Common myeloid progenitor, CD34-positive (primary cell): ENCODE results near the gene METTL25.
"Not testable (repeated sequence)": the region's sequence is repeated elsewhere in the genome, so short reads cannot be mapped to it uniquely, and the experiment has no call there.

Source experiments
- CTCF ChIA-PET: fragments of 350-600 bp; sonication (Branson Sonifier 250); formaldehyde crosslinking; loops from one replicate; lab custom pipeline; 2021; ENCODE audit warnings: antibody characterized with exemption; lab: Charles Lee
- POLR2A ChIA-PET: fragments of 350-600 bp; sonication (Branson Sonifier 250); formaldehyde crosslinking; loops from one replicate; lab custom pipeline; 2021; ENCODE audit warnings: antibody characterized with exemption; lab: Charles Lee
- DNase-seq, 3 donors: peaks; one replicate each; pipeline versions ENCODE4 v3.0.0 to v3.0.0-alpha.2; 2013
- H3K27ac ChIP-seq, 2 experiments: 1 replicate in 1 of 2; 2 replicates in 1 of 2; pipeline ENCODE4 v1.7.0; 2013; ENCODE audit warnings: inconsistent platforms in 2 of 2, low read length in 2 of 2, mild to moderate bottlenecking in 2 of 2, low read depth in 1 of 2, moderate library complexity in 1 of 2; ENCODE audit not compliant: severe bottlenecking in 2 of 2, insufficient read depth in 1 of 2, poor library complexity in 1 of 2
- H3K27me3 ChIP-seq, 5 experiments: replicated peaks in 2 of 5; 1 replicate in 3 of 5; 2 replicates in 2 of 5; pipeline versions ENCODE4 v1.6.1 to v1.7.0; 2013; ENCODE audit warnings: low read length in 4 of 5, mild to moderate bottlenecking in 2 of 5, moderate library complexity in 2 of 5, inconsistent platforms in 1 of 5; ENCODE audit not compliant: insufficient read depth in 5 of 5, control insufficient read depth in 4 of 5
- H3K36me3 ChIP-seq, 4 experiments: 1 replicate in 2 of 4; 2 replicates in 2 of 4; pipeline versions ENCODE4 v1.6.1 to v1.7.0; 2013; ENCODE audit warnings: low read length in 3 of 4, control low read depth in 1 of 4, mild to moderate bottlenecking in 1 of 4; ENCODE audit not compliant: control insufficient read depth in 4 of 4, insufficient read depth in 4 of 4
- H3K4me1 ChIP-seq, 4 experiments: 1 replicate in 3 of 4; 2 replicates in 1 of 4; pipeline versions ENCODE4 v1.6.1 to v1.7.1; 2013; ENCODE audit warnings: low read length in 3 of 4, mild to moderate bottlenecking in 3 of 4, control low read depth in 1 of 4, inconsistent platforms in 1 of 4, moderate library complexity in 1 of 4; ENCODE audit not compliant: control insufficient read depth in 4 of 4, insufficient read depth in 4 of 4; ENCODE audit errors: control extremely low read depth in 1 of 4
- H3K4me3 ChIP-seq, 7 experiments: 1 replicate in 4 of 7; 2 replicates in 3 of 7; pipeline versions ENCODE4 v1.5.1 to v1.7.0; 2013; ENCODE audit warnings: mild to moderate bottlenecking in 7 of 7, low read length in 6 of 7, moderate library complexity in 6 of 7, inconsistent platforms in 2 of 7, low read depth in 2 of 7, control low read depth in 1 of 7; ENCODE audit not compliant: insufficient read depth in 4 of 7, control insufficient read depth in 1 of 7; ENCODE audit errors: extremely low read depth in 1 of 7
- H3K9me3 ChIP-seq, 5 experiments: 1 replicate in 4 of 5; 2 replicates in 1 of 5; pipeline versions ENCODE4 v1.6.1 to v1.7.1; 2013; ENCODE audit warnings: low read length in 4 of 5, mild to moderate bottlenecking in 2 of 5, inconsistent platforms in 1 of 5, low read depth in 1 of 5, moderate library complexity in 1 of 5; ENCODE audit not compliant: control insufficient read depth in 4 of 5, insufficient read depth in 2 of 5; ENCODE audit errors: control extremely low read depth in 1 of 5
- WGBS: methylation state at CpG from one replicate; pipeline ENCODE4 v1.1.5; 2013; ENCODE audit not compliant: insufficient coverage; 5-methylcytosine and 5-hydroxymethylcytosine counted together

Gene METTL25

GRCh38 chr12:82329508-82329907, 28.8 kb upstream of the METTL25 start:
- H3K9me3 ChIP-seq: no peaks in the 10 kb centered on the region
- no peaks in the 10 kb centered on the region for H3K36me3 ChIP-seq
- POLR2A ChIA-PET: no interaction called here
- WGBS: no CpG with 5 or more reads among the region's 1 CpG
- CTCF ChIA-PET: interaction anchor here (0.6 to 0.9 kb wide), 2 partner anchors 685 to 711 kb away, joined by 3 read pairs; no protein-coding TSS in a partner anchor
- H3K4me3 ChIP-seq: no peak overlapping the region
- H3K27me3 ChIP-seq: peaks cover 0 to 4% (median 2%) of the 10 kb centered on the region in 5 experiments
- no peaks in the 10 kb centered on the region for H3K4me1 ChIP-seq
- no peak overlapping the region for H3K27ac ChIP-seq
- DNase-seq: no peak

DNA sequence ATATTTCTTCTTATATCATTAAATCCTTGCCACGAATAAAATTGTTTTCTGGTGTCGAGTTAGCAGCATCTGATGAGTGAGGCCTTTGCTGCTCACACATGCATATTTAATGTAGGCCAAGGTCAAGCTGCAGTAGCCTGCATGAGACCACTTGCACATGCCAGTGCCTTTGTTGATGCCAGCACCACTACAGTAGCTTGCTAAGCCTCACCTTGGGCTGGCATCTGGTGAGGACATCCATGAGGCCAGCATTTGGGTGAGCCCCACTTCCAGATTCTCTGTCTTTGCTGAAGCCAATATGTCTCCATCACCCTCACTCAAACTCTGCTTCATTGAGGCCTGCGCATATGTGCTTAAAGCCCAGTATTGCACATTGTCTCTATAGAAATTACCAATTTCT, 8.2 kb upstream of the METTL25 start:
- no peaks in the 10 kb centered on the region for H3K27me3 ChIP-seq
- peaks cover 4 to 41% (median 17%) of the 10 kb centered on the region in 4 experiments for H3K36me3 ChIP-seq
- H3K9me3 ChIP-seq: no peaks in the 10 kb centered on the region
- no peak overlapping the region for H3K4me3 ChIP-seq
- no peak overlapping the region for H3K27ac ChIP-seq
- POLR2A ChIA-PET: no interaction called here
- no peak for DNase-seq
- no peaks in the 10 kb centered on the region for H3K4me1 ChIP-seq
- CTCF ChIA-PET: interaction anchor here (1.0 to 1.2 kb wide), 2 partner anchors 9 kb away, joined by 3 read pairs; no protein-coding TSS in a partner anchor
- WGBS: 95% methylated on average over 3 of the region's 3 CpGs

DNA sequence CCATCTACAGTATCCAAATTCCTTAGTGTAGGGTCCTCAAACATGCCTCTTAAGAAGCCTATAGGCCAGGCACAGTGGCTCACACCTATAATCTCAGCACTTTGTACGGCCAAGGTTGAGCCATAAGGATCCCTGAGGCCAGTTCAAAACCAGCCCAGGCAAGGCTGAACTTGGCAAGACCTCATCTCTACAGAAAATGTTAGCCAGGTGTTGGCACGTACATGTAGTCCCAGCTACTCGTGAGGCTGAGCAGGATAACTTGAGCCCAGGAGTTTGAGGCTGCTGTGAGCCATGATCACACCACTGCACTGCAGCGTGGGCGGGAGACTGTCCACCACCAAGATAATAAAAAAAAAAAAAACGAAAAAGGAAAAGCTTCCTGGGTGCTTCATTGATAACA, 6.9 kb upstream of the METTL25 start:
- 94% methylated on average over 6 of the region's 6 CpGs for WGBS
- Histone ChIP-seq H3K4me3 (no peak overlapping the region), H3K9me3 (no peaks in the 10 kb centered on the region), H3K27me3 (no peaks in the 10 kb centered on the region), H3K27ac (no peak overlapping the region), H3K4me1 (peaks cover 0 to 4% (median 0%) of the 10 kb centered on the region in 4 experiments), H3K36me3 (peaks cover 4 to 50% (median 22%) of the 10 kb centered on the region in 4 experiments)
- POLR2A ChIA-PET: no interaction called here
- CTCF ChIA-PET: interaction anchor here (1.2 kb wide), 1 partner anchor 8 kb away, joined by 3 read pairs; no protein-coding TSS in a partner anchor
- no peak for DNase-seq

DNA sequence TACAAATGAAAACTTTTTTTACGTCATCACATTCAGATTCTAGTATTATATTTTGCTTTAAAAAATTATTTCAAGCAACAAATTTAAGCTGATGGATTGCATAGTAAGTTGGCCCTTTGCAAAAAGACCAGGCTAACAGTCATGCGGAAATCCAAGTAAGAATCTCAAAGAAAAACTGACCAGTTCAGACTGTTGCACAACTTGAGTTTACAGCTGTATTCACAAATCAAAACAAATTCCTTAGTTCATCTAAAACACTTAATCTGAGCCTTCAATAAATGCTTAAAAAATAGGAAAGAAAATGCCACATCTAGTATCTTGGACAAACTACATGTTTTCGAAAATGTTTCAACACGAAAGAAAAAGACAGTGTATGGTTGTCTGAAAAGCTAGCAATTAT, 989 bp upstream of the METTL25 start:
- CTCF ChIA-PET: interaction anchor here (0.9 to 2.0 kb wide), 4 partner anchors 8 to 329 kb away, joined by 3 to 10 read pairs (median 4); partner anchors contain the start of gene TMTC2
- POLR2A ChIA-PET: no interaction called here
- no peaks in the 10 kb centered on the region for H3K9me3 ChIP-seq

GRCh38 chr12:82357845-82358199, 507 bp upstream of the METTL25 start:
- ChIA-PET CTCF (interaction anchor here (0.6 to 2.0 kb wide), 6 partner anchors 10 to 736 kb away, joined by 3 to 10 read pairs (median 4); partner anchors contain the start of gene TMTC2), POLR2A (no interaction called here)
- Histone ChIP-seq H3K4me3 (peak overlapping the region; percentile 89 to 100 (median 99)), H3K36me3 (peaks cover 0 to 33% (median 13%) of the 10 kb centered on the region in 4 experiments), H3K4me1 (peaks cover 12 to 24% (median 16%) of the 10 kb centered on the region in 4 experiments), H3K9me3 (no peaks in the 10 kb centered on the region), H3K27ac (peak overlapping the region; percentile 98 to 99), H3K27me3 (no peaks in the 10 kb centered on the region)
- DNase-seq: no peak
- 0% methylated on average over 7 of the region's 10 CpGs for WGBS

More for the DNA sequence above, 989 bp upstream of the METTL25 start:
- no peak for DNase-seq
- Histone ChIP-seq H3K36me3 (peaks cover under 1 to 37% (median 16%) of the 10 kb centered on the region in 4 experiments), H3K27me3 (no peaks in the 10 kb centered on the region), H3K4me3 (peak overlapping the region in 6 of 7 experiments; percentile 97 to 100 (median 100)), H3K27ac (peak overlapping the region; percentile 98 to 99), H3K4me1 (peaks cover 12 to 24% (median 16%) of the 10 kb centered on the region in 4 experiments)
- 83% methylated on average over 1 of the region's 4 CpGs for WGBS

- Histone ChIP-seq H3K27ac (peak overlapping the region; percentile 21 to 99), H3K4me1 (peaks cover 12 to 24% (median 16%) of the 10 kb centered on the region in 4 experiments), H3K27me3 (no peaks in the 10 kb centered on the region), H3K36me3 (peaks cover 0 to 22% (median 6%) of the 10 kb centered on the region in 4 experiments), H3K4me3 (peak overlapping the region in 6 of 7 experiments; percentile 73 to 100 (median 98)), H3K9me3 (no peaks in the 10 kb centered on the region)
- ChIA-PET CTCF (interaction anchor here (0.6 to 1.7 kb wide), 5 partner anchors 8 to 882 kb away, joined by 3 to 6 read pairs (median 3); no protein-coding TSS in a partner anchor), POLR2A (no interaction called here)
- 30% methylated on average over 3 of the region's 4 CpGs for WGBS
- no peak for DNase-seq
These were observed 768 bp downstream of the METTL25 start for GRCh38 chr12:82359115-82359478.

GRCh38 chr12:82360834-82361233, 2.5 kb downstream of the METTL25 start:
- H3K27me3 ChIP-seq, H3K9me3 ChIP-seq, DNase-seq, H3K36me3 ChIP-seq, H3K27ac ChIP-seq, H3K4me3 ChIP-seq, POLR2A ChIA-PET: not testable (repeated sequence)
- peaks cover 12 to 24% (median 16%) of the 10 kb centered on the region in 4 experiments for H3K4me1 ChIP-seq
- CTCF ChIA-PET: interaction anchor here (0.8 to 1.7 kb wide), 2 partner anchors 9 to 716 kb away, joined by 3 to 6 read pairs; no protein-coding TSS in a partner anchor
- 100% methylated on average over 6 of the region's 11 CpGs for WGBS
